Measurements from ENCODE around the gene TMEM145. TPM values are rescaled to one million over a fixed set of nuclear protein-coding genes. Genes with fewer than 3 reads are reported as not detected.

The TMEM145 gene
- total RNA-seq, 1 donor from 2014 or later: not detected

DNA sequence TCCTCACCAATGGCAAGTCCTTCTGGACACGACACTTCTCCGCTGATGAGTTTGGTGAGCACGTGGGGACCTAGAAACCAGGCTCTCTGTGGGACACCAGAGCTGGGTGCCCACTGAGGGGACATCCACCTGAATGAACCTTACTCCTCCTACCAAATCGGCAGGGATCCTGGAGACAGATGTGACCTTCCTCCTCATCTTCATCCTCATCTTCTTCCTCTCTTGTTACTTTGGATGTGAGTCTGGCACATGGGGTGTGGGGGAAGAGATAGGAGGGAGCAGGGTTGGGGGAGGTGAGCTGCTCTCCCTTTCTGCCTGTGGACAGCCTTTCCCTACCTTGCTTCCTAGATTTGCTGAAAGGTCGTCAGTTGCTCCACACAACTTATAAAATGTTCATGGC is 1.9 kb downstream of the TMEM145 start:
- no peaks in the 10 kb centered on the region for H3K9me3 ChIP-seq
- intact Hi-C loops (cut with DNase I): no loop called here
- ATAC-seq: no peak
- peaks cover 37% of the 10 kb centered on the region for H3K27me3 ChIP-seq (ENCODE audit: low read depth)
- peaks cover 9% of the 10 kb centered on the region for H3K4me1 ChIP-seq
- DNase-seq: no peak
- H3K4me3 ChIP-seq: no peak overlapping the region
- H3K27ac ChIP-seq: no peak overlapping the region
- TF ChIP-seq, protein P1, sequence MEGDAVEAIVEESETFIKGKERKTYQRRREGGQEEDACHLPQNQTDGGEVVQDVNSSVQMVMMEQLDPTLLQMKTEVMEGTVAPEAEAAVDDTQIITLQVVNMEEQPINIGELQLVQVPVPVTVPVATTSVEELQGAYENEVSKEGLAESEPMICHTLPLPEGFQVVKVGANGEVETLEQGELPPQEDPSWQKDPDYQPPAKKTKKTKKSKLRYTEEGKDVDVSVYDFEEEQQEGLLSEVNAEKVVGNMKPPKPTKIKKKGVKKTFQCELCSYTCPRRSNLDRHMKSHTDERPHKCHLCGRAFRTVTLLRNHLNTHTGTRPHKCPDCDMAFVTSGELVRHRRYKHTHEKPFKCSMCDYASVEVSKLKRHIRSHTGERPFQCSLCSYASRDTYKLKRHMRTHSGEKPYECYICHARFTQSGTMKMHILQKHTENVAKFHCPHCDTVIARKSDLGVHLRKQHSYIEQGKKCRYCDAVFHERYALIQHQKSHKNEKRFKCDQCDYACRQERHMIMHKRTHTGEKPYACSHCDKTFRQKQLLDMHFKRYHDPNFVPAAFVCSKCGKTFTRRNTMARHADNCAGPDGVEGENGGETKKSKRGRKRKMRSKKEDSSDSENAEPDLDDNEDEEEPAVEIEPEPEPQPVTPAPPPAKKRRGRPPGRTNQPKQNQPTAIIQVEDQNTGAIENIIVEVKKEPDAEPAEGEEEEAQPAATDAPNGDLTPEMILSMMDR (IDR thresholded peaks at IDR 0.05): no peak
- no peaks in the 10 kb centered on the region for H3K36me3 ChIP-seq

DNA sequence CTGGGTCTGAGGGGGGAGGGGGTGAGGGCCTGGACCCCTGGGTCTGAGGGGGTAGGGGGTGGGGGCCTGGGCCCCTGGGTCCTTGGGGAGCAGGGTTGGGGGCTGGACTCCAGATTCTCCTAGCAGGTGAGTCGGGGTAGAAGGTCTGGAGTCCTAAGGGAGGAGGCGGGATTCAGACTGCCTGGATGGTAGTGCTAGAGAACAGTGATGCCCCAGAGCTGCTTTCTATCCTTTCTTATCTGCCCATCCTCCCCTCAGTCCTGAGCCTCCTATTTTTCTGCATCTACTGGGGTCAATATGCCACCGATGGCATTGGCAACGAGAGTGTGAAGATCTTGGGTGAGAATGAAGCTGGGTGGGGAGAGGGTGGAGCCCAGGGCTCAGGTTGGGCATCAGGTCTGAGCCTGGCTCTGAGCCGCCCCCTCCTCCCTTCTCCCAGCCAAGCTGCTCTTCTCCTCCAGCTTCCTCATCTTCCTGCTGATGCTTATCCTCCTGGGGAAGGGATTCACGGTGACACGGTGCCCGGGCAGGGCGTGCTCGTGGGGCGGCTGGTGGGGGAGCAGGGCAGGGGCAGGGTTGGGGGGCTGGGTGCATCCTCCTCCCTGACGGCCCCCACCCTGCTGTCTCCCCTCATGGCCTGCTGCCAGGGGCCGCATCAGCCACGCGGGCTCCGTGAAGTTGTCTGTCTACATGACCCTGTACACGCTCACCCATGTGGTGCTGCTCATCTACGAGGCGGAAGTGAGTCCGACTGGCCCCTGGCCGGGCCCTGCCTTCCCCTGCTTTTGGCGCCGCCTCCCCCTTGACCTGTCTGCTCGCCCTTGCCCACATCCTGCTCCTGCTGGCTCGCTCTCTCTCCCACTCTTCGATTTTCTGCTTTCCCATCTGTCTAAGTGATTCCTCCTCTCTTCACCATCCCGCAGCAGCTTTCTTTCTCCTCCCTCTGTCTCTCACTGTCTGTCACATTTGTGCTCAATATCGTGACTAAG is 3.4 kb downstream of the TMEM145 start:
- H3K9me3 ChIP-seq: no peaks in the 10 kb centered on the region
- ATAC-seq (peak; percentile 45 to 68), DNase-seq (peak; percentile 74)
- intact Hi-C loops (cut with DNase I): no loop called here
- no peak overlapping the region for H3K27ac ChIP-seq
- H3K4me3 ChIP-seq: peak overlapping the region; percentile 10
- TF ChIP-seq, protein P1 (IDR thresholded peaks at IDR 0.05): no peak
- H3K27me3 ChIP-seq (ENCODE audit: low read depth): peaks cover 30% of the 10 kb centered on the region
- peaks cover 9% of the 10 kb centered on the region for H3K4me1 ChIP-seq
- no peaks in the 10 kb centered on the region for H3K36me3 ChIP-seq

DNA sequence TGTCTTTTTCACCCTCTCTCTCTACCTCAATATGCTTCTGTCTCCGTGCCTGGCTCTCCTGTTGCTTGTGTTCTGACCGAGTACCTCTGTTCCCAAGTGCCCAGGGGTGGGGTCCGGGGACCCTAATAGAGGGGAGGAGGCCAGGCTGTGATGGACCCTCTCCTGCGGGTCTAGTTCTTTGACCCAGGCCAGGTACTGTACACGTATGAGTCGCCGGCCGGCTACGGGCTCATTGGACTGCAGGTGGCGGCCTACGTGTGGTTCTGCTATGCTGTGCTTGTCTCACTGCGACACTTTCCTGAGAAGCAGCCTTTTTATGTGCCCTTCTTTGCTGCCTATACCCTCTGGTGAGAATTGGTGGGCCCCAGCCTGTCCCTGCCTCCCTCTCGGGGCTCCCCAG is 4.4 kb downstream of the TMEM145 start:
- ATAC-seq (no peak), DNase-seq (no peak)
- Histone ChIP-seq H3K4me1 (peaks cover 9% of the 10 kb centered on the region), H3K27me3 (ENCODE audit: low read depth) (peaks cover 25% of the 10 kb centered on the region), H3K4me3 (no peak overlapping the region), H3K36me3 (no peaks in the 10 kb centered on the region), H3K27ac (no peak overlapping the region), H3K9me3 (no peaks in the 10 kb centered on the region)
- intact Hi-C loops (cut with DNase I): no loop called here
- TF ChIP-seq, protein P1 (IDR thresholded peaks at IDR 0.05): no peak

DNA sequence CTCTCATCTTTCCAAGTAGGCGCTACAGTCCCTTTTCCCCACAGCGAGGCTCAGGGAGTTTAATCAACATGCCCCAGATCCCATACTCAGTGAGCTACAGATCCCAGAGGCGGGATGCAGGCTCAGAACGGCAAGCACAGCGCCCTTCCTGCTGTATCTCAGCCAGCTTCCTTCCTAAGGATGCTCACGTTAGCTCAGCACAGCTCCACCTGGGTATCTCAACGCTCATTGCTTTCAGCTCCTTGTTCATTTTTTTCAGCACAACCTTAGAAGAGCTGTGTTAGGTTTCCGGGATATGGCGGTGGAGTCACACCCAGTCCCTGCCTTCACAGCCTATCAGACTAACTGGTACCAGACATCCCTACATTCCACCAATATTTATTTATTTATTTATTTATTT is 9.2 kb downstream of the TMEM145 start:
- H3K4me3 ChIP-seq: no peak overlapping the region
- ATAC-seq: no peak

DNA sequence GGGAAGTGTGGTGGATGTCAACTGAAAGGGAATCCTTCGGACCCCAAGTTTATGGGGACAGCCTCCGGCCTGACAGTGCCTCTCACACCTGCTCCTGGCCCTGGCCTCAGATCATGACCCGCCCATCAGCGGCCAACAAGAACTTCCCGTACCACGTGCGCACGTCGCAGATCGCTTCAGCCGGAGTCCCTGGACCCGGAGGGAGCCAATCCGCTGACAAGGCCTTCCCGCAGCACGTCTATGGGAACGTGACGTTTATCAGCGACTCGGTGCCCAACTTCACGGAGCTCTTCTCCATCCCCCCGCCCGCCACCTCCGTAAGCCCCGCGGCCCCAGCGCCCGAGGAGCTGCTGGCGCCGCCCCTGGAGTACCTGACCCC is 10.4 kb downstream of the TMEM145 start:
- Histone ChIP-seq H3K27me3 (ENCODE audit: low read depth) (peaks cover 29% of the 10 kb centered on the region), H3K4me1 (peaks cover 30% of the 10 kb centered on the region), H3K9me3 (no peaks in the 10 kb centered on the region), H3K4me3 (no peak overlapping the region), H3K36me3 (no peaks in the 10 kb centered on the region), H3K27ac (no peak overlapping the region)
- intact Hi-C loops (cut with DNase I): no loop called here
- DNase-seq (no peak), ATAC-seq (no peak)
- TF ChIP-seq, protein P1 (IDR thresholded peaks at IDR 0.05): no peak

More for the DNA sequence above, 9.2 kb downstream of the TMEM145 start:
- peaks cover 25% of the 10 kb centered on the region for H3K4me1 ChIP-seq
- no peaks in the 10 kb centered on the region for H3K9me3 ChIP-seq
- no peak for DNase-seq
- H3K27me3 ChIP-seq (ENCODE audit: low read depth): peaks cover 29% of the 10 kb centered on the region
- TF ChIP-seq, protein P1 (IDR thresholded peaks at IDR 0.05): no peak
- no peaks in the 10 kb centered on the region for H3K36me3 ChIP-seq
- intact Hi-C loops (cut with DNase I): no loop called here
- H3K27ac ChIP-seq: no peak overlapping the region
